Peyer's patch (tissue), 4 donors: ENCODE results near the gene ZNF420.

ENCODE experiments used
- POLR2A ChIP-seq, 2 donors: fragments of 450-650 bp; IDR thresholded peaks; one replicate each; pipeline ENCODE4 v1.5.1; 2017; ENCODE audit warnings: antibody characterized with exemption in 2 of 2, mild to moderate bottlenecking in 2 of 2, moderate library complexity in 2 of 2
- TF ChIP-seq, protein P1 (sequence below), 6 experiments: fragments of 450-650 bp in 4 of 6; fragments of 200-600 bp in 2 of 6; sonication (generic) in 1 of 6; IDR thresholded peaks; one replicate each; pipeline ENCODE4 v1.5.1; 2017 to 2019; ENCODE audit warnings: antibody characterized with exemption in 6 of 6, mild to moderate bottlenecking in 3 of 6, moderate library complexity in 1 of 6

DNA sequence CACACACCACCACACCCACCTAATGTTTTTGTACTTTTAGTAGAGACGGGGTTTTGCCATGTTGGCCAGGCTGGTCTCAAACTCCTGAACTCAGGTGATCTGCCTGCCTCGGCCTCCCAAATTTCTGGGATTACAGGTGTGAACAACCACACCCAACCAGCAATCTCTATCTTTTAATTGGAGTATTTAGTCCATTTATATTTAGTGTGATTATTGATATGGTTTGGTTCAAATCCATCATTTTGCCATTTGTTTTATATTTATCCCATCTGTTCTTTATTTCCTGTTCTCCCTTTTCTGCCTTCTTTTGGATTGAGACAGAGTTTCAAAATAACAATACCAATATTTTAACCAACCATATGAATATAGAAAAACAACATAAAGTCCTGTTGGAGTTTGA lies 4.1 kb downstream of the ZNF420 start:
- TF ChIP-seq, protein P1, sequence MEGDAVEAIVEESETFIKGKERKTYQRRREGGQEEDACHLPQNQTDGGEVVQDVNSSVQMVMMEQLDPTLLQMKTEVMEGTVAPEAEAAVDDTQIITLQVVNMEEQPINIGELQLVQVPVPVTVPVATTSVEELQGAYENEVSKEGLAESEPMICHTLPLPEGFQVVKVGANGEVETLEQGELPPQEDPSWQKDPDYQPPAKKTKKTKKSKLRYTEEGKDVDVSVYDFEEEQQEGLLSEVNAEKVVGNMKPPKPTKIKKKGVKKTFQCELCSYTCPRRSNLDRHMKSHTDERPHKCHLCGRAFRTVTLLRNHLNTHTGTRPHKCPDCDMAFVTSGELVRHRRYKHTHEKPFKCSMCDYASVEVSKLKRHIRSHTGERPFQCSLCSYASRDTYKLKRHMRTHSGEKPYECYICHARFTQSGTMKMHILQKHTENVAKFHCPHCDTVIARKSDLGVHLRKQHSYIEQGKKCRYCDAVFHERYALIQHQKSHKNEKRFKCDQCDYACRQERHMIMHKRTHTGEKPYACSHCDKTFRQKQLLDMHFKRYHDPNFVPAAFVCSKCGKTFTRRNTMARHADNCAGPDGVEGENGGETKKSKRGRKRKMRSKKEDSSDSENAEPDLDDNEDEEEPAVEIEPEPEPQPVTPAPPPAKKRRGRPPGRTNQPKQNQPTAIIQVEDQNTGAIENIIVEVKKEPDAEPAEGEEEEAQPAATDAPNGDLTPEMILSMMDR (IDR thresholded peaks at IDR 0.05), result no peak
- TF ChIP-seq POLR2A (IDR thresholded peaks at IDR 0.05), result no peak
